Stimulated activated CD4-positive, alpha-beta T cell treated with anti-CD3 and anti-CD28 coated beads, Interleukin-2, amount 100 ng/mL, for 48 hours (primary cell): ENCODE results near the gene RNF31.

Experiments used
- DNase-seq, 2 donors: peaks; one replicate each; pipeline ENCODE4 v3.0.0-alpha.2; 2020

Gene RNF31

DNA sequence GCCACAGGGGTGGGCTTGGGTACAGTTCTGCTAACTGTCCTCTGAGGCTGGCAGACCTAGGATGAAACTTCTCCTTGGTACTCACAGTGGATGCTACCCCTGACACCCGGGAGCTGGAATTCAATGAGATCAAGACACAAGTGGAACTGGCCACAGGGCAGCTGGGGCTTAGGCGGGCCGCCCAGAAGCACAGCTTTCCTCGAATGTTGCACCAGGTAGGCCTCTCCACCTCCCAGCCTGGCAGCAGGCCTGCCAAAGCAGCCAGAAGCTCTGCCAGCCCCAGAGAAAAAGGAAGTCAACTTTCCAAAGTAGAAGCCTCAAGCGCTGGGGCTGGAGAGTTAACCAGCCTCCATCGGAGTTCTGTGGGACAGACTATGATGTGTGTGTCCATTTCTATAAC lies 30.1 kb upstream of the RNF31 start:
- DNase-seq: no peak

DNA sequence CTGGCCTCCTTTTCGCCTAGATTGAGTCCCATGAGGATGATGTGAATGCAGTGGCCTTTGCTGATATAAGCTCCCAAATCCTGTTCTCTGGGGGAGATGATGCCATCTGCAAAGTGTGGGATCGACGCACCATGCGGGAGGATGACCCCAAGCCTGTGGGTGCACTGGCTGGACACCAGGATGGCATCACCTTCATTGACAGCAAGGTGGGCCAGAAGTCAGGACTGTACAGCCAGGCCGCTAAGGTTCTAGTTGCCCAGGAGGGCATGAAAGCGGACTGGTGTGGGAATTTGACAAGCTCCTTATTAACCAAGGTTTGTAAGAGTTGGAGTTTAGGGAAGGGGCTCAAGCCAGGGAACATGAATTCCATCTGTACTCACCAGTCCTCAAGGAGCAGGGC lies 27.6 kb upstream of the RNF31 start:
- no peak for DNase-seq

DNA sequence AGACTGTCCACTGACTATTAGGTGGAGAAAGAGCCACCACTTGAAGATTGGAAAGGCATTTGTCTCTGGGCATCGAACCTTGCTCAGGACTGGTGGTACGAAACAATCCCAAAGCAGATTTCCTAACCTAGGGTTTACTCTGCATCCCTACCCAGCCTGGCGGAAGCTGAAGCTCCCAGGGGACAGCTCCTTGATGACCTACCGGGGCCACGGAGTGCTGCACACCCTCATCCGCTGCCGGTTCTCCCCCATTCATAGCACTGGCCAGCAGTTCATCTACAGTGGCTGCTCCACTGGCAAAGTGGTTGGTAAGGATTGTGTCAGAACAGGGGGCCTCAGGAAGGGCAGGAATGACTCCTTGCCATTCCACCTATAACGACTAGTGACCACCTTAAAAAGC lies 26.1 kb upstream of the RNF31 start:
- DNase-seq: no peak

- no peak for DNase-seq
Measured at GRCh38 chr14:24122416-24122815, 24.9 kb upstream of the RNF31 start.

DNA sequence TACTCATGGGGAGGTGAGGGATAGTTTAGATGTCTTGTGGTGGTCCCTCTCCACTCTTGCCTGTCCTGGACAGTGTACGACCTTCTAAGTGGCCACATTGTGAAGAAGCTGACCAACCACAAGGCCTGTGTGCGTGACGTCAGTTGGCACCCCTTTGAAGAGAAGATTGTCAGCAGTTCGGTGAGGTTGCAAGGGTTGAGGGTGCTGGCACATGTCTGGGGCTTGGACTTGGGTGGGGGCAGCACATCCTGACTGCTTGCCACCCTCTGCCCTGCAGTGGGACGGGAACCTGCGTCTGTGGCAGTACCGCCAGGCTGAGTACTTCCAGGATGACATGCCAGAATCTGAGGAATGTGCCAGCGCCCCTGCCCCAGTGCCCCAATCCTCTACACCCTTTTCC lies 24.4 kb upstream of the RNF31 start:
- DNase-seq: no peak

GRCh38 chr14:24123424-24124417 lies 23.6 kb upstream of the RNF31 start:
- DNase-seq: no peak

DNA sequence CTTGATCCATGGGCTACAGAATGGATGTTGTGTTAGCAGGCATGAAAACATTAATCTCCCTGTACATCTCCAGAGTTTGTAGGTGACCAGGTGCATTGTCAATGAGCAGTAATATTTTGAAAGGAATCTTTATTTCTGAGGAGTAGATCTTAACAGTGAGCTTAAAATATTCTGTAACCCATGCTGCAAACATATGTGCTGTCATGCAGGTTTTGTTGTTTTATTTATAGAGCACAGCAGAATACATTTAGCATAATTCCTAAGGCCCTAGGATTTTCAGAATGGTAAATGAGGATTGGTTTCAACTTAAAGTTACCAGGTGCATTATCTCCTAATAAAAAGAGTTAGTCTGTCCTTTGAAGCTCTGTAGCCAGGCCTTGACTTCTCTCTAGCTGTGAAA lies 20.4 kb upstream of the RNF31 start:
- no peak for DNase-seq

DNA sequence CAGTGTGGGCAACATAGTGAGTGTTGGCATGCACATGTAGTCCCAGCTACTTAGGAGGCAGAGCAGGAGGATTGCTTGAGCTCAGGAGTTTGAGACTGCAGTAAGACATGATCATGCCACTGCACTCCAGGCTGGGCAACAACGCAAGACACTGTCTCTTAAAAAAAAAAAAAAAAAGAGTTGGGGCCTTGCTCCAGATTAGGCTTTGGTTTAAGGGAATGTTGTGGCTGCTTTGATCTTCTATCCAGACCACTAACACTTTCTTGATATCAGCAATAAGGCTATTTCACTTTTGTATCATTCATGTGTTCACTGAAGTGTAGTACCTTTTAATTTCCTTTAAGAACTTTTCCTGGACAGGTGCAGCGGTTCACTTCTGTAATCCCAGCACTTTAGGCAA lies 19.6 kb upstream of the RNF31 start:
- DNase-seq: no peak

- DNase-seq: no peak
Measured at GRCh38 chr14:24129410-24129998, 17.8 kb upstream of the RNF31 start.

- no peak for DNase-seq
Measured at GRCh38 chr14:24130380-24130716, 16.9 kb upstream of the RNF31 start, which contains the start of gene FITM1. Gene FITM1 (plus strand): TSS chr14:24130659. CDS start chr14:24131564, 905 bp downstream.

- no peak for DNase-seq
Measured at GRCh38 chr14:24130717-24131548, 16.4 kb upstream of the RNF31 start.

DNA sequence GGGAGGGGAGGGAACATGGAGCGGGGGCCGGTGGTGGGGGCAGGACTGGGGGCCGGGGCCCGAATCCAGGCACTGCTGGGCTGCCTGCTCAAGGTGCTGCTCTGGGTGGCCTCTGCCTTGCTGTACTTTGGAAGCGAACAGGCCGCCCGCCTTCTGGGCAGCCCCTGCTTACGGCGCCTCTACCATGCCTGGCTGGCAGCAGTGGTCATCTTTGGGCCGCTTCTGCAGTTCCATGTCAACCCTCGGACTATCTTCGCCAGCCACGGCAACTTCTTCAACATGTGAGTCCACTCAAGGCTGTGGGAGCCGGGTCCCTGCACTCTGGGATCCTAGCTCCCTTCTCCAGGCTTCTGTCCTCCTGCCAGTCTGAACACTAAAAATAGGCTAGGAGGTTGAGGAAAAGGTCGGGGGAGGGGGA lies 15.7 kb upstream of the RNF31 start:
- DNase-seq: no peak

GRCh38 chr14:24132061-24132685 lies 15.1 kb upstream of the RNF31 start:
- no peak for DNase-seq

GRCh38 chr14:24132976-24133375 lies 14.3 kb upstream of the RNF31 start:
- DNase-seq: no peak

GRCh38 chr14:24133735-24134134 lies 13.6 kb upstream of the RNF31 start:
- DNase-seq: no peak

DNA sequence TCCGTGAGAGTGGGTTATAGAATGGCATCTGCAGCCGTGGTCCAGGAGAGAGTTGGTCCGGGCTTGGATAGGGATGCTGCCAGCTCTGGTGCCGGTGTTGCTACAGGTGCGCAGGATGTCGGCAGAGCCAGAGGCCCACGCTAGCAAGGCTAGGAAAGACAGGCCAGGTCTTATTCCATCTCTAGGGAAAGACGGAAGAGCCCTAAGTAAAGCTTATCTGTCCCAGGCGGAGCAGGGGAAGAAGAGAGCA lies 11.8 kb upstream of the RNF31 start:
- no peak for DNase-seq

GRCh38 chr14:24135834-24136683 lies 11.2 kb upstream of the RNF31 start, which contains the start of gene PSME1:
Gene PSME1 (plus strand): TSS chr14:24136194. CDS start chr14:24136263, 69 bp downstream.
- DNase-seq: peak; percentile 93 to 94

GRCh38 chr14:24136684-24137528 lies 10.4 kb upstream of the RNF31 start:
- DNase-seq: no peak

GRCh38 chr14:24137529-24138395 lies 9.5 kb upstream of the RNF31 start:
- no peak for DNase-seq
